Aorta (tissue), 5 donors: Measurements from ENCODE around the gene SIVA1. TPM values are rescaled to one million over a fixed set of nuclear protein-coding genes. Genes with fewer than 3 reads are reported as not detected.
"Not testable (repeated sequence)": the region's sequence is repeated elsewhere in the genome, so short reads cannot be mapped to it uniquely, and the experiment has no call there.

Source experiments
- ATAC-seq: fragments of 200-7000 bp; cut with Tn5 transposase; one replicate; pipeline ENCODE4 v1.9.1; 2022; ENCODE audit warnings: moderate library complexity; ENCODE audit not compliant: low FRiP score
- DNase-seq, 2 donors: peaks; one replicate each; pipeline ENCODE4 v3.0.0-alpha.2; 2020
- H3K27ac ChIP-seq, 2 donors: one replicate each; pipeline ENCODE4 v1.5.1; 2013; ENCODE audit warnings: low read length in 2 of 2, mild to moderate bottlenecking in 2 of 2, moderate library complexity in 2 of 2, control low read depth in 1 of 2, inconsistent platforms in 1 of 2, low read depth in 1 of 2
- H3K27me3 ChIP-seq, 2 donors: one replicate each; pipeline ENCODE4 v1.6.1; 2013; ENCODE audit warnings: control low read depth in 1 of 2, low read length in 1 of 2, mild to moderate bottlenecking in 1 of 2, moderate library complexity in 1 of 2; ENCODE audit not compliant: insufficient read depth in 2 of 2, control insufficient read depth in 1 of 2
- H3K36me3 ChIP-seq, 2 donors: one replicate each; pipeline ENCODE4 v1.6.1; 2013; ENCODE audit warnings: control low read depth in 1 of 2, low read length in 1 of 2, mild to moderate bottlenecking in 1 of 2; ENCODE audit not compliant: insufficient read depth in 2 of 2, control insufficient read depth in 1 of 2
- H3K4me1 ChIP-seq, 2 donors: one replicate each; pipeline ENCODE4 v1.6.1; 2013; ENCODE audit warnings: low read length in 2 of 2, control low read depth in 1 of 2, mild to moderate bottlenecking in 1 of 2, moderate library complexity in 1 of 2; ENCODE audit not compliant: insufficient read depth in 2 of 2, control insufficient read depth in 1 of 2
- H3K4me3 ChIP-seq, 2 donors: one replicate each; pipeline ENCODE4 v1.5.1; 2013; ENCODE audit warnings: low read length in 2 of 2, control low read depth in 1 of 2, mild to moderate bottlenecking in 1 of 2
- H3K9me3 ChIP-seq: one replicate; pipeline ENCODE4 v1.6.1; 2013; ENCODE audit warnings: mild to moderate bottlenecking, low read length; ENCODE audit not compliant: control insufficient read depth
- WGBS, 2 donors: extraction: QIAGEN DNeasy Blood & Tissue Kit; methylation state at CpG; one replicate each; pipeline ENCODE4 v1.1.7; 2013; 5-methylcytosine and 5-hydroxymethylcytosine counted together
- intact Hi-C, 2 donors: fragments of 100-400 bp; cut with DNase I; formaldehyde crosslinking; loops; one replicate each; pipeline versions ENCODE4 v1.14.2 to v1.15.0; 2022
- polyA plus RNA-seq, 2 donors: library from polyadenylated mRNA; stranded (reverse); fragments of 200-250 nt; gene quantifications; one replicate each; pipeline ENCODE4 v1.2.3, GENCODE V29; 2013
- total RNA-seq, 2 donors: library from RNA; stranded (reverse); fragmentation: NEBNext Ultra II Directional; extraction: Animal tissue kit (Norgen Biotek cat#: 25700); gene quantifications; one replicate each; pipeline ENCODE4 v1.2.1, GENCODE V29; 2021
- donor health status: healthy with polysubstance abuse.
- donor health status: Bipolar disorder and iron deficiency.
- donor health status: DM: no; HTN: no; CAD: no.
- donor health status: DM: no; HTN: no; CAD: no.
- donor health status: DM: yes; HTN: yes; CAD: no.

Gene SIVA1
- total and polyA plus RNA-seq, 4 donors, result 74.3 to 241 (median 151) TPM

GRCh38 chr14:104724407-104724980, 28.5 kb upstream of the SIVA1 start:
- Histone ChIP-seq H3K4me1 (no peaks in the 10 kb centered on the region), H3K36me3 (no peaks in the 10 kb centered on the region), H3K9me3 (no peaks in the 10 kb centered on the region), H3K4me3 (peak overlapping the region; percentile 45 to 73), H3K27ac (peak overlapping the region in 1 of 2 donors; percentile 25), H3K27me3 (no peaks in the 10 kb centered on the region)
- DNase-seq (peak in 1 of 2 donors; percentile 80), ATAC-seq (peak; percentile 1)
- intact Hi-C loops, result loop anchor here in 1 of 2 donors (5.0 kb wide), 1 partner anchor 37 kb away; the partner anchor contains the start of gene INF2
- WGBS, 2 donors, result 1 to 2% methylated on average over 14 to 27 of the region's 27 CpGs

DNA sequence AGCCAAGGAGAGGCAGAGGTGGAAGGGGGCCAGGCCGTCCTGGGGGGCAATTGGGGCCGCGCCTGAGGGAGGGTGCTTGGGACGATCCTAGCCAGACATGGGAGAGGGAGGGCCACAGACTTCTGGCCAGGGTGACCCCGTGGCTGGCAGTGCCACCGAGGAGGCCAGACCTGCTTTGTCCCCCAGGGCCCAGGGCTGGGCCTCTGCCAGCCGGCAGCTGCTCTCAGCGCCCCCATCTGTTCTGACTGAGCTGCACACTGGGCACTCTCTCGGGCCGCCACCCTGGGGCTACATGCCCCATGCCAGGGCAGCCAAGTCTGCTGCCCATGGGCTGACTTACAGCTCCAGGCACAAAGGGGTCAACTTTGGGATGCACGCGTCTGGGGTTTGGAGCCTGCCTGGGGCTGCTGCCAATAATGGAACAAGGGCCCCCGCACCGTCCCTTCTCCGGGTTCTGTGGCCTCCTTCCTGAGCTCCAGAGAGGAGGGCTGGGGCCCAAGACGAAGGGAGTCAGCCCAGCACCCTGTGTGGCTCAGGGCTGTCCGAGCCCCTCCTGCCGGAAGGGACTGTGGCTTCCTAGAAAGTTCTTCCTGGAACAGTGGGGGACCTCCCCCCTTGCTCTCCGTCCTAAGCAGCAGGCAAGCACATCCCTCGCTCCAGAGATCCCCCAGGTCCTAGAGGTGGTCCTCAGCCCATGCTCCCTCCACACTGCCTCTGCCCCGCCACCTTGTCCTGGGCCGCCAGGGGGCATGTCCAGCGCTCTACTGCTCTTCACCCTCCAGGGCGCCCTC, 27.8 kb upstream of the SIVA1 start:
- 15 to 19% methylated on average over 17 to 24 of the region's 24 CpGs for WGBS, 2 donors
- DNase-seq (peak in 1 of 2 donors; percentile 76), ATAC-seq (peak; percentile 64)
- Histone ChIP-seq H3K36me3 (no peaks in the 10 kb centered on the region), H3K4me1 (no peaks in the 10 kb centered on the region), H3K4me3 (no peak overlapping the region), H3K27ac (peak overlapping the region in 1 of 2 donors; percentile 20), H3K27me3 (no peaks in the 10 kb centered on the region), H3K9me3 (no peaks in the 10 kb centered on the region)
- intact Hi-C loops, result loop anchor here in 1 of 2 donors (5.0 kb wide), 1 partner anchor 38 kb away; the partner anchor contains the start of gene INF2

- H3K4me1 ChIP-seq, result no peaks in the 10 kb centered on the region
- no peak for DNase-seq
- intact Hi-C loops, result no loop called here
- no peak for ATAC-seq
- no peaks in the 10 kb centered on the region for H3K36me3 ChIP-seq
- no peaks in the 10 kb centered on the region for H3K9me3 ChIP-seq
- no peaks in the 10 kb centered on the region for H3K27me3 ChIP-seq
- 61 to 65% methylated on average over 25 of the region's 25 CpGs for WGBS, 2 donors
- H3K4me3 ChIP-seq, result no peak overlapping the region
- H3K27ac ChIP-seq, result peak overlapping the region in 1 of 2 donors; percentile 6
Observed at GRCh38 chr14:104725772-104726548, 27.0 kb upstream of the SIVA1 start.

- H3K36me3 ChIP-seq, result no peaks in the 10 kb centered on the region
- H3K4me1 ChIP-seq, result no peaks in the 10 kb centered on the region
- H3K4me3 ChIP-seq, result no peak overlapping the region
- intact Hi-C loops, result no loop called here
- no peaks in the 10 kb centered on the region for H3K27me3 ChIP-seq
- 44 to 48% methylated on average over 21 of the region's 21 CpGs for WGBS, 2 donors
- ATAC-seq (no peak), DNase-seq (no peak)
- H3K9me3 ChIP-seq, result no peaks in the 10 kb centered on the region
- H3K27ac ChIP-seq, result peak overlapping the region in 1 of 2 donors; percentile 6
Observed at GRCh38 chr14:104726600-104727451, 26.1 kb upstream of the SIVA1 start.

DNA sequence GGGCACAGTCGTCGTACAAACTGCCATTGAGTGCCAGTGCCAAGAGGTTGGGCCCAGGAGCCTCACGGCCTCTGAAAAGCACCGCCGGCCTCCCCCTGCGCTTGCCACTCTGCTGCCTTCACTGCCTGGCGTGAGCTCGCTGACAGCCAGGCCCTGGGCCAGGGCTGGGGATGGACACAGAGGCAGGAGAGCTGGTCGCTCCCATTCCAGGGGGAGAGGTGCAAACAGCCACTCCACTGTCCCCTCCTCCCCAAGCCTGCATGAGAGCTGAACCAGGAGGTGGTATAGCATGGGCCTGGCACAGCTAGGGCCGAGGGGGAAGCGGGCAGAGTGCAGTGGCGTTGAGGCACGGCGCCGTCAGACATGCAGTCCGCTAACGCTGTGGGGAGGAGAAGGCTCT, 24.3 kb upstream of the SIVA1 start:
- H3K27ac ChIP-seq, result no peak overlapping the region
- no peak for ATAC-seq
- no peaks in the 10 kb centered on the region for H3K9me3 ChIP-seq
- H3K27me3 ChIP-seq, result no peaks in the 10 kb centered on the region
- no peak for DNase-seq
- intact Hi-C loops, result no loop called here
- no peaks in the 10 kb centered on the region for H3K4me1 ChIP-seq
- 84 to 87% methylated on average over 17 of the region's 17 CpGs for WGBS, 2 donors
- no peaks in the 10 kb centered on the region for H3K36me3 ChIP-seq
- no peak overlapping the region for H3K4me3 ChIP-seq

GRCh38 chr14:104729176-104729834, 23.6 kb upstream of the SIVA1 start:
- H3K27ac ChIP-seq, ATAC-seq, H3K9me3 ChIP-seq, H3K36me3 ChIP-seq, H3K4me1 ChIP-seq, H3K27me3 ChIP-seq, DNase-seq, intact Hi-C loops, H3K4me3 ChIP-seq: not testable (repeated sequence)
- WGBS, 2 donors, result 91 to 96% methylated on average over 42 to 73 of the region's 73 CpGs

GRCh38 chr14:104729835-104730181, 23.1 kb upstream of the SIVA1 start:
- DNase-seq, result no peak
- H3K9me3 ChIP-seq, result no peaks in the 10 kb centered on the region
- H3K27ac ChIP-seq, result no peak overlapping the region
- no peaks in the 10 kb centered on the region for H3K36me3 ChIP-seq
- H3K4me3 ChIP-seq, result no peak overlapping the region
- H3K27me3 ChIP-seq, result no peaks in the 10 kb centered on the region
- ATAC-seq, result no peak
- 83 to 92% methylated on average over 6 to 16 of the region's 16 CpGs for WGBS, 2 donors
- intact Hi-C loops, result no loop called here
- no peaks in the 10 kb centered on the region for H3K4me1 ChIP-seq

- Histone ChIP-seq H3K36me3 (no peaks in the 10 kb centered on the region), H3K27ac (no peak overlapping the region), H3K27me3 (no peaks in the 10 kb centered on the region), H3K9me3 (no peaks in the 10 kb centered on the region), H3K4me1 (no peaks in the 10 kb centered on the region), H3K4me3 (no peak overlapping the region)
- ATAC-seq (no peak), DNase-seq (no peak)
- 85 to 90% methylated on average over 5 of the region's 5 CpGs for WGBS, 2 donors
- intact Hi-C loops, result no loop called here
Observed at GRCh38 chr14:104730487-104730886, 22.5 kb upstream of the SIVA1 start.
